ENCODE results near the gene CAMKK1. TPM values are rescaled to one million over a fixed set of nuclear protein-coding genes. Genes with fewer than 3 reads are reported as not detected.

CAMKK1 gene
- total and polyA plus RNA-seq, 2 donors (not counting 3 experiments of a cell fraction or from before 2014, with no cell fraction given): 4.5 to 6.1 TPM

GRCh38 chr17:3903881-3904290, 11.0 kb upstream of the CAMKK1 start:
- no TSS peak for BruUV-seq (replicated peaks)
- TF ChIP-seq GATA2 (IDR thresholded peaks at IDR 0.05; ENCODE audit: insufficient read depth, insufficient read length, low read depth, low read length): no peak
- no peak for TF ChIP-seq POLR2A (IDR thresholded peaks at IDR 0.05; ENCODE audit: low read depth, low read length)
- TF ChIP-seq EZH2 (IDR thresholded peaks at IDR 0.05; ENCODE audit: borderline replicate concordance, low read depth, low read length, severe bottlenecking): no peak
- TF ChIP-seq, protein P1, sequence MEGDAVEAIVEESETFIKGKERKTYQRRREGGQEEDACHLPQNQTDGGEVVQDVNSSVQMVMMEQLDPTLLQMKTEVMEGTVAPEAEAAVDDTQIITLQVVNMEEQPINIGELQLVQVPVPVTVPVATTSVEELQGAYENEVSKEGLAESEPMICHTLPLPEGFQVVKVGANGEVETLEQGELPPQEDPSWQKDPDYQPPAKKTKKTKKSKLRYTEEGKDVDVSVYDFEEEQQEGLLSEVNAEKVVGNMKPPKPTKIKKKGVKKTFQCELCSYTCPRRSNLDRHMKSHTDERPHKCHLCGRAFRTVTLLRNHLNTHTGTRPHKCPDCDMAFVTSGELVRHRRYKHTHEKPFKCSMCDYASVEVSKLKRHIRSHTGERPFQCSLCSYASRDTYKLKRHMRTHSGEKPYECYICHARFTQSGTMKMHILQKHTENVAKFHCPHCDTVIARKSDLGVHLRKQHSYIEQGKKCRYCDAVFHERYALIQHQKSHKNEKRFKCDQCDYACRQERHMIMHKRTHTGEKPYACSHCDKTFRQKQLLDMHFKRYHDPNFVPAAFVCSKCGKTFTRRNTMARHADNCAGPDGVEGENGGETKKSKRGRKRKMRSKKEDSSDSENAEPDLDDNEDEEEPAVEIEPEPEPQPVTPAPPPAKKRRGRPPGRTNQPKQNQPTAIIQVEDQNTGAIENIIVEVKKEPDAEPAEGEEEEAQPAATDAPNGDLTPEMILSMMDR (IDR thresholded peaks at IDR 0.05; ENCODE audit: extremely low read depth in 1 of 2, insufficient read depth in 1 of 2, low read depth in 1 of 2, low read length in 2 of 2): no peak
- no peak for TF ChIP-seq FOS (IDR thresholded peaks at IDR 0.05; ENCODE audit: borderline replicate concordance, insufficient read depth, low read length)
- no peak for TF ChIP-seq POLR2AphosphoS5 (IDR thresholded peaks at IDR 0.05; ENCODE audit: insufficient read depth, low read depth, low read length)
- TF ChIP-seq JUN (IDR thresholded peaks at IDR 0.05; ENCODE audit: borderline replicate concordance, insufficient read depth, insufficient read length, low read depth): no peak

More at GRCh38 chr17:3903881-3904290, 11.0 kb upstream of the CAMKK1 start:
- no peak overlapping the region for H3K4me2 ChIP-seq (ENCODE audit: insufficient read depth, low read length)
- dilution Hi-C loops (cut with MboI; ENCODE audit: extremely low pct_ligation_motif_present, low sequenced_read_pairs): no loop called here
- H3K4me3 ChIP-seq (replicated peaks in 1 of 3; ENCODE audit: insufficient read depth in 1 of 3, low read depth in 1 of 3, low read length in 3 of 3): no peak overlapping the region
- no peak for FAIRE-seq
- ChIA-PET POLR2A (no interaction called here), CTCF (interaction anchor here (0.7 to 5.0 kb wide), 2 partner anchors 10 to 166 kb away, joined by 3 to 39 read pairs; no protein-coding TSS in a partner anchor)
- DNase-seq (ENCODE audit: low read depth, low spot score): no peak
- H3K9ac ChIP-seq (replicated peaks; ENCODE audit: extremely low read depth, insufficient read depth, low read length): no peak overlapping the region
- H3K4me1 ChIP-seq (ENCODE audit: control insufficient read depth, extremely low read depth, insufficient read depth, low read length): no peaks in the 10 kb centered on the region
- H3K9me3 ChIP-seq (replicated peaks; ENCODE audit: control insufficient read depth, insufficient read depth, low read length): no peaks in the 10 kb centered on the region
- H3K27me3 ChIP-seq (ENCODE audit: control insufficient read depth in 2 of 2, insufficient read depth in 2 of 2, low read length in 2 of 2): no peaks in the 10 kb centered on the region
- intact Hi-C loops (cut with micrococcal nuclease): no loop called here
- no peaks in the 10 kb centered on the region for H4K20me1 ChIP-seq (replicated peaks; ENCODE audit: control insufficient read depth, extremely low read depth, insufficient read depth, low read length)
- no peak overlapping the region for H3K27ac ChIP-seq (ENCODE audit: insufficient read depth, low read depth, low read length)
- H2AFZ ChIP-seq (ENCODE audit: low read depth, low read length): no peak overlapping the region
- no peaks in the 10 kb centered on the region for H3K36me3 ChIP-seq (ENCODE audit: control insufficient read depth in 2 of 2, extremely low read depth in 1 of 2, insufficient read depth in 2 of 2, low read length in 2 of 2)
- no peaks in the 10 kb centered on the region for H3K9me1 ChIP-seq (replicated peaks; ENCODE audit: control insufficient read depth, extremely low read depth, insufficient read depth, low read length)
- H3K79me2 ChIP-seq (ENCODE audit: control insufficient read depth, insufficient read depth, low read length): no peaks in the 10 kb centered on the region

All from endothelial cell of umbilical vein (primary cell).